Measurements from ENCODE around the gene CAPNS1. TPM values are rescaled to one million over a fixed set of nuclear protein-coding genes. Genes with fewer than 3 reads are reported as not detected.

Gene CAPNS1
- total and polyA plus RNA-seq, 9 of the 15 experiments (the other 6 are each of a cell fraction or from before 2014, with no cell fraction given) = 77.9 to 576 (median 258) TPM

DNA sequence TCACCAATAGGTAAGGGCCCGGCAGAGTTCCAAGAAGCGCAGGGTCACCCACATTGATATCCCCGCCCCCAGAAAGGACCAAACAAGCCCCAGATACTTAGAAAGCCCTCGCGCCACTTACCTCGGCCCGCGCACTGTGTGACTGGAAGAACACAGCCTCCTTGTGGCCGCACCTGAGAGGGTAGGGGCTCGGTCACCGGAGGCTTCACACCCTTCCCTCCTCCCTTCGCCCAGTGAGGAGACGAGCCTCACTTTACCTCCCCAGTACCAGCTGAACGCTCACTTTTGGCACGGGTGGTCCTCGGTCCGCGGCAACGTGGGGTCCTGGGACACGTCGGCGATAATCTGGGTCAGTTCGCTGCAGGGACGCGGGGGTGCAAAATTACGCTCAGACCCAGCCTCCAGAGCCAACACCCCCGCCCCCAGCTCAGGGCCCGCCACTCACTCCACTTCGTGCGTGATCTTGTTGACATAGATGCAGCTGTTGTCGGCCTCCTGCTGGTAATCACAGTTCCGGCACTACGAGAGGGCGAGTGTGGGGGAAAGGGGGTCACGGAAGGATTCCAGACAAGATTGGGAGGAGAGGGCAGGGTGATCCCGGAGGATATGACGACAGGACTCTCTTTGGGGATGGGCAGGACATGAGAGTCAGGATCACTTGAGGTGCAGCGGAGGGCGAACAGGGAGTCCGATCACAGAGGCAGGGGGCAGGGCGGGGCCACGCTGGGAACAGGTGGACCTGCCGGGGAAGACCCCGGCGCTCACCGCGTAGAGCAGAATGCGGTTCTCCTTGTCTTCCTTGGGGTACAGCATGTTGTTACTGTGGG lies 25.8 kb upstream of the CAPNS1 start (continued):
- TF ChIP-seq, protein P1, sequence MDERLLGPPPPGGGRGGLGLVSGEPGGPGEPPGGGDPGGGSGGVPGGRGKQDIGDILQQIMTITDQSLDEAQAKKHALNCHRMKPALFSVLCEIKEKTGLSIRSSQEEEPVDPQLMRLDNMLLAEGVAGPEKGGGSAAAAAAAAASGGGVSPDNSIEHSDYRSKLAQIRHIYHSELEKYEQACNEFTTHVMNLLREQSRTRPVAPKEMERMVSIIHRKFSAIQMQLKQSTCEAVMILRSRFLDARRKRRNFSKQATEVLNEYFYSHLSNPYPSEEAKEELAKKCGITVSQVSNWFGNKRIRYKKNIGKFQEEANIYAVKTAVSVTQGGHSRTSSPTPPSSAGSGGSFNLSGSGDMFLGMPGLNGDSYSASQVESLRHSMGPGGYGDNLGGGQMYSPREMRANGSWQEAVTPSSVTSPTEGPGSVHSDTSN (CRISPR knock-in tag; IDR thresholded peaks at IDR 0.05; ENCODE audit: low read depth) = no peak
- TF ChIP-seq, protein P1 (tag; conservative IDR thresholded peaks at IDR 0.05; ENCODE audit: low read depth) = 0 out of 2 replicates have a peak, but pooled peaks have one; percentile 12
- TF ChIP-seq PCBP2 (IDR thresholded peaks at IDR 0.05; ENCODE audit: low read depth, low read length, poor library complexity, severe bottlenecking) = no peak
- 0 out of 2 replicates have a peak, but pooled peaks have one; percentile 54 for TF ChIP-seq ETV5 (CRISPR knock-in tag; IDR thresholded peaks at IDR 0.05; ENCODE audit: low read depth)
- TF ChIP-seq JUNB (CRISPR knock-in tag; conservative IDR thresholded peaks at IDR 0.05) = no peak
- no peak for TF ChIP-seq PTTG1 (tag; IDR thresholded peaks at IDR 0.05; ENCODE audit: low read depth)
- TF ChIP-seq, protein P2, sequence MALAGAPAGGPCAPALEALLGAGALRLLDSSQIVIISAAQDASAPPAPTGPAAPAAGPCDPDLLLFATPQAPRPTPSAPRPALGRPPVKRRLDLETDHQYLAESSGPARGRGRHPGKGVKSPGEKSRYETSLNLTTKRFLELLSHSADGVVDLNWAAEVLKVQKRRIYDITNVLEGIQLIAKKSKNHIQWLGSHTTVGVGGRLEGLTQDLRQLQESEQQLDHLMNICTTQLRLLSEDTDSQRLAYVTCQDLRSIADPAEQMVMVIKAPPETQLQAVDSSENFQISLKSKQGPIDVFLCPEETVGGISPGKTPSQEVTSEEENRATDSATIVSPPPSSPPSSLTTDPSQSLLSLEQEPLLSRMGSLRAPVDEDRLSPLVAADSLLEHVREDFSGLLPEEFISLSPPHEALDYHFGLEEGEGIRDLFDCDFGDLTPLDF (CRISPR knock-in tag; IDR thresholded peaks at IDR 0.05) = no peak
- TF ChIP-seq ZSCAN32 (CRISPR knock-in tag; IDR thresholded peaks at IDR 0.05) = no peak
- no peak for TF ChIP-seq ARID2 (IDR thresholded peaks at IDR 0.05)
- TF ChIP-seq, protein P3, sequence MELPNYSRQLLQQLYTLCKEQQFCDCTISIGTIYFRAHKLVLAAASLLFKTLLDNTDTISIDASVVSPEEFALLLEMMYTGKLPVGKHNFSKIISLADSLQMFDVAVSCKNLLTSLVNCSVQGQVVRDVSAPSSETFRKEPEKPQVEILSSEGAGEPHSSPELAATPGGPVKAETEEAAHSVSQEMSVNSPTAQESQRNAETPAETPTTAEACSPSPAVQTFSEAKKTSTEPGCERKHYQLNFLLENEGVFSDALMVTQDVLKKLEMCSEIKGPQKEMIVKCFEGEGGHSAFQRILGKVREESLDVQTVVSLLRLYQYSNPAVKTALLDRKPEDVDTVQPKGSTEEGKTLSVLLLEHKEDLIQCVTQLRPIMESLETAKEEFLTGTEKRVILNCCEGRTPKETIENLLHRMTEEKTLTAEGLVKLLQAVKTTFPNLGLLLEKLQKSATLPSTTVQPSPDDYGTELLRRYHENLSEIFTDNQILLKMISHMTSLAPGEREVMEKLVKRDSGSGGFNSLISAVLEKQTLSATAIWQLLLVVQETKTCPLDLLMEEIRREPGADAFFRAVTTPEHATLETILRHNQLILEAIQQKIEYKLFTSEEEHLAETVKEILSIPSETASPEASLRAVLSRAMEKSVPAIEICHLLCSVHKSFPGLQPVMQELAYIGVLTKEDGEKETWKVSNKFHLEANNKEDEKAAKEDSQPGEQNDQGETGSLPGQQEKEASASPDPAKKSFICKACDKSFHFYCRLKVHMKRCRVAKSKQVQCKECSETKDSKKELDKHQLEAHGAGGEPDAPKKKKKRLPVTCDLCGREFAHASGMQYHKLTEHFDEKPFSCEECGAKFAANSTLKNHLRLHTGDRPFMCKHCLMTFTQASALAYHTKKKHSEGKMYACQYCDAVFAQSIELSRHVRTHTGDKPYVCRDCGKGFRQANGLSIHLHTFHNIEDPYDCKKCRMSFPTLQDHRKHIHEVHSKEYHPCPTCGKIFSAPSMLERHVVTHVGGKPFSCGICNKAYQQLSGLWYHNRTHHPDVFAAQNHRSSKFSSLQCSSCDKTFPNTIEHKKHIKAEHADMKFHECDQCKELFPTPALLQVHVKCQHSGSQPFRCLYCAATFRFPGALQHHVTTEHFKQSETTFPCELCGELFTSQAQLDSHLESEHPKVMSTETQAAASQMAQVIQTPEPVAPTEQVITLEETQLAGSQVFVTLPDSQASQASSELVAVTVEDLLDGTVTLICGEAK (IDR thresholded peaks at IDR 0.05) = peak; percentile 55
- TF ChIP-seq, protein P3 (CRISPR knock-in tag; IDR thresholded peaks at IDR 0.05) = no peak
- no peak for TF ChIP-seq KLF6 (CRISPR knock-in tag; IDR thresholded peaks at IDR 0.05; ENCODE audit: borderline replicate concordance)
- peak; percentile 7 for TF ChIP-seq CHD1 (IDR thresholded peaks at IDR 0.05; ENCODE audit: low read length)
- no peak for TF ChIP-seq PHTF2 (CRISPR knock-in tag; IDR thresholded peaks at IDR 0.05)

All from K562 (cell line).